ENCODE results near the gene KRT77.
"Not testable (repeated sequence)": the region's sequence is repeated elsewhere in the genome, so short reads cannot be mapped to it uniquely, and the experiment has no call there.

Gene KRT77

DNA sequence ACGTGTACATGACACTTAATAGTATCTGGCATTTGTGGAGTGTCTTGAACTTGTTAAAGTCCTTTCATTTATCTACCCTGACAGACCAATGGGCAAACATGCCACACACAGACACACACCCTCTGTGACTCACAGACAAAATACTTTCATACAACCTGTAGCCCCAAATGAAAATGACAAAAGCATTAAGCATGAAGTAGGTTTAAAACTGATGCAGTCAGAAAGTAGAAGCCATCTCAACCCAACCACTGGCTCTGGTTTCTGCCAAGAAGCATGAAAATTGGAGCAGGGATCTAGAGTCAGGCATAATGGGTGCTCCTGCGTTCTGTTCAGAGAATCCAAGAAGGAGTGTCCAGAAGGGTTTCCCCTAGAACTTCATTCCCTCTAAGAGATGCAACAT lies 23.1 kb upstream of the KRT77 start:
- DNase-seq (ENCODE audit: low read depth, low spot score), result no peak
- no peak overlapping the region for H3K4me3 ChIP-seq (ENCODE audit: low read length)

DNA sequence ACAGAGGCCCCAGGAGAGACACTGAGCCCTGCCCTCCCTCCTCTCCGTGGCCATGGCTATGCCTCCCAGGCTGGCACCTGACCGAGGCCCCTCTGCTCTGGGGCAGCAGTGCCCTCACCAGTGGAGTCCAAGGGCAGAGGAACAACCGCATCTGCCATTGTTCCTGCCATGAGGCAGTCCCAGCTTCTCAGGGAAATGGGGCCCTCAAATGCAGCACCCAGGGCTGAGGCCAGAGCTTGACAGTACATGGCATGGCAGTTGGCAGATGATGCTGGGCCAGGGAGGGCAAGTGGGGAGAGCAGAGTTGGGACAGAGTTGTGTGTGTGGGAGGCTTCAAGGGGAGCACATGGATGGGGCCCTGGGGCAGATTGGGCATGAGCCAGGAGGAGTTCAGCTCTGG lies 21.1 kb upstream of the KRT77 start:
- DNase-seq (ENCODE audit: low read depth, low spot score), result no peak
- H3K4me3 ChIP-seq (ENCODE audit: low read length), result no peak overlapping the region

- DNase-seq (ENCODE audit: low read depth, low spot score), result no peak
- H3K4me3 ChIP-seq (ENCODE audit: low read length), result no peak overlapping the region
These were observed 19.4 kb upstream of the KRT77 start for GRCh38 chr12:52722680-52723079.

GRCh38 chr12:52721838-52722470 lies 18.6 kb upstream of the KRT77 start:
- H3K4me3 ChIP-seq (ENCODE audit: low read length), result no peak overlapping the region
- DNase-seq (ENCODE audit: low read depth, low spot score), result no peak

- no peak overlapping the region for H3K4me3 ChIP-seq (ENCODE audit: low read length)
- no peak for DNase-seq (ENCODE audit: low read depth, low spot score)
These were observed 17.1 kb upstream of the KRT77 start for GRCh38 chr12:52720365-52720886.

DNA sequence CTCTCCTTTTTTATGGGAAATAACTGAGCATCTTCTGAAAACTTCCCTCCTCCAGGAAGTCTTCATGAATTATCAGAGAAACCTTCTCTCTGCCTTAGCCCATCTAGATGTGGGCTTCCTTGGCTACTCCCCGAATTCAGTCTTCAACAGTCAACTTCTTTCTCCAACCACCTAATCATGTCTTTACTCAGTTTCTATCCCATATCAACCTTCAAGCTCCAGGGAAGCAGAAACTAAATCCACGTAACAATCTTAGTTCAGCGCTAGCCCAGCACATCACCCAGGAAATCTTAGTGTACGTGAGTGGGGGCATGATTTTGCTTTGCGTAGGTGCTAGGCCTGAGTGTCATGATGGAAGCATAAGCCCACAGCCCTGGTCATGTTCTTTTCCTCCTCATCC lies 12.7 kb upstream of the KRT77 start:
- H3K4me3 ChIP-seq (ENCODE audit: low read length), result no peak overlapping the region
- DNase-seq (ENCODE audit: low read depth, low spot score), result no peak

- DNase-seq (ENCODE audit: low read depth, low spot score), result no peak
These were observed 12.1 kb upstream of the KRT77 start for GRCh38 chr12:52715416-52715815.

GRCh38 chr12:52714887-52715281 lies 11.6 kb upstream of the KRT77 start:
- H3K4me3 ChIP-seq (ENCODE audit: low read length), result no peak overlapping the region
- DNase-seq (ENCODE audit: low read depth, low spot score), result no peak

More at GRCh38 chr12:52715416-52715815, 12.1 kb upstream of the KRT77 start:
- no peak overlapping the region for H3K4me3 ChIP-seq (ENCODE audit: low read length)

GRCh38 chr12:52713960-52714886 lies 10.9 kb upstream of the KRT77 start:
- DNase-seq (ENCODE audit: low read depth, low spot score), result no peak

GRCh38 chr12:52712122-52712521 lies 8.8 kb upstream of the KRT77 start:
- DNase-seq (ENCODE audit: low read depth, low spot score); H3K4me3 ChIP-seq (ENCODE audit: low read length): not testable (repeated sequence)

More at GRCh38 chr12:52713960-52714886, 10.9 kb upstream of the KRT77 start:
- peak overlapping the region; percentile 25 for H3K4me3 ChIP-seq (ENCODE audit: low read length)

GRCh38 chr12:52710730-52711129 lies 7.4 kb upstream of the KRT77 start:
- H3K4me3 ChIP-seq (ENCODE audit: low read length), result no peak overlapping the region
- DNase-seq (ENCODE audit: low read depth, low spot score), result no peak

DNA sequence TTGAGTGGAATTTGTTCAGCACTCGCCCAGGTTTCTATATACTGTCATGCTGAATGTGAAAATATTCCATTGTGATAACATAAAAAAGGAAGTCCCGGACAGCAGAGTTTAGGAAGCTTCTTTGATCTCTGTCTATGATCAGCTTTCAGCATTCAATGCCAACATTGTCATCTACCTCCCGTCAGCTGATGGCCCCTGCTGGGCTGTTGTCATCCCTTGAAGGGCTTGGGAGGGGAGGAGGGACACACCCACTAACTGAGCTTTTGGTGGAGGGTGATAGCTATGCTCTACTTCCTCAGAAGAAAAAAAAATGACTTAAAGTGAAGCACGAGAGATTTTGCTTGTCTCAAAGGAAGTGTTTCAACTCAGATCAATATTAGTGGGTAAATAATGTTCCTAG lies 4.7 kb upstream of the KRT77 start:
- H3K4me3 ChIP-seq (ENCODE audit: low read length), result no peak overlapping the region
- no peak for DNase-seq (ENCODE audit: low read depth, low spot score)

- no peak for DNase-seq (ENCODE audit: low read depth, low spot score)
- no peak overlapping the region for H3K4me3 ChIP-seq (ENCODE audit: low read length)
These were observed 1.1 kb upstream of the KRT77 start for GRCh38 chr12:52704464-52704863.

DNA sequence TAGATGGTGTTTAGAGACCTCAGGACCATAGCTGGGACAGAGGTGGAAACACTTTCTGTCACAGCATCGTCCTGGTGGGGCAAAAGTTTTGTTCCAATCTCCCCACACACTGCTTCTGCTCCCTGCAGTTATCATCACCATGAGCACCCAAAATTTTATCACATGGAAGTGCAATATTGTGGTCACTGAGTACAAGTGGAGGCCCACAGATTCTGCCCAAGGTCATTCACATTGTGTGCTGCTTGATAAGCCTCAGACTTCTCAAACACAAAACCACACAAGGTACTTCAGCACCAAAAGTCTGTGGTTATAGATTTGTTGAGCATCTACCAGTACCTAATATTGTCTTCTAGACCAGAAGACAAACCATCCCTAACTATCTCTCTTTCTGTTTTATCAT lies 554 bp upstream of the KRT77 start:
- no peak overlapping the region for H3K4me3 ChIP-seq (ENCODE audit: low read length)
- no peak for DNase-seq (ENCODE audit: low read depth, low spot score)

- H3K4me3 ChIP-seq (ENCODE audit: low read length), result no peak overlapping the region
These were observed 986 bp downstream of the KRT77 start for GRCh38 chr12:52702338-52702737.

GRCh38 chr12:52701281-52701680 lies 2.0 kb downstream of the KRT77 start:
- DNase-seq (ENCODE audit: low read depth, low spot score), result no peak
- H3K4me3 ChIP-seq (ENCODE audit: low read length), result no peak overlapping the region

More at GRCh38 chr12:52702338-52702737, 986 bp downstream of the KRT77 start:
- DNase-seq (ENCODE audit: low read depth, low spot score), result no peak

DNA sequence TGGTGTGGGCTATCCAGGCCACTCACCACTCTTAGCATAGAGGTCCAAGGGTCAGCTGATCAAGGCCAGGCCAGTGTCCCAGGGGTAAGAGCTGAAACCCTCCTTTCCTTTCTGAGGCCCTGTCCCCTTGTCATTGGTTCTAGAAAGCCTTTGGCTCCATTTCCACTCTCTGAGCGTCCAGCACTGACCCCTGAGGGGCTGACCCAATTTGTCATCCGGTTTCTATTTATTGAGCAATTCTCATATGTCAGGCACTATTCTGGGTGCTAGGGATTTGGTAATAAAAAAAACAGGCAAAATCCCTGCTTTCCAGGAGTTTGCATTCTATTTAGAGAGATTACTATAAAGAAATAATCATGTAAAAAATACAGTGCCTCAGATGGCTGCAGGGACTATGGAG lies 3.4 kb downstream of the KRT77 start:
- no peak for DNase-seq (ENCODE audit: low read depth, low spot score)
- H3K4me3 ChIP-seq (ENCODE audit: low read length), result no peak overlapping the region

GRCh38 chr12:52699373-52699772 lies 4.0 kb downstream of the KRT77 start:
- H3K4me3 ChIP-seq (ENCODE audit: low read length), result no peak overlapping the region
- no peak for DNase-seq (ENCODE audit: low read depth, low spot score)

DNA sequence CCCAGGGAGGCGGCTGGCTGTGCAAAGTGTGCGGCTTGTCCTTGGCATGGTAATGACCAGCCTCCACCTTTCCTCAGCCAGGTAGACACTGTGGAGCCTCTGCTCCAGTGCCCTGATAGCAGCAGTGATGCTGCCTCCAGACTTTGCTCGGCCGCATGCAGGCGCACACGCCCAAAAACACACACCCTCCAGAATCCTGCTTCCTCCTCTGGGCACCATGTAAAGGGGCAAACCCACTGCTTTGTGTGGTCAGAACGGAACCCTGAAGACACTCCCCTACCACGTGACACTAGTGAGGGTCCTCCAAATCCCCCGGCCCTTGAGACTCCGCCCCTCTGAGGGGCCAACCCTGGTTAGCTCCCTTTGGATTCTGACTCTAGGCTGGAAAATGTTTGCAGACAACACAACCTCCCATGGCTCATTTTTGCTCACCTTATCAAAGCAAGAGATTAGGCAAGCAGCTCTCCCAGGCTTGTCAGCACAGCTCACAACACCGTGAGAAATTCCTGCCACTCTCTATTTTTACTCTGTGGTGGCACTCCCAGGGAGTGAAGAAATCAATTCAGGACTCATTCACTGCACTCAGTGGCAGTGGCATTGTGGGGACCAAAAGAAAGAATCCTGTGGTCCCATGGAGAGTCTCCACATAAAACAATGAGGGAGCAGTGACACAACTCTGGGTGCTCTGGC lies 4.5 kb downstream of the KRT77 start:
- no peak for DNase-seq (ENCODE audit: low read depth, low spot score)
- H3K4me3 ChIP-seq (ENCODE audit: low read length), result no peak overlapping the region
